Measurements from ENCODE around the gene SORT1. TPM values are rescaled to one million over a fixed set of nuclear protein-coding genes. Genes with fewer than 3 reads are reported as not detected.
"Not testable (repeated sequence)": the region's sequence is repeated elsewhere in the genome, so short reads cannot be mapped to it uniquely, and the experiment has no call there.

Gene SORT1
- total and polyA plus RNA-seq, 3 experiments from 2014 or later = 0.16 to 3.9 (median 3.0) TPM

DNA sequence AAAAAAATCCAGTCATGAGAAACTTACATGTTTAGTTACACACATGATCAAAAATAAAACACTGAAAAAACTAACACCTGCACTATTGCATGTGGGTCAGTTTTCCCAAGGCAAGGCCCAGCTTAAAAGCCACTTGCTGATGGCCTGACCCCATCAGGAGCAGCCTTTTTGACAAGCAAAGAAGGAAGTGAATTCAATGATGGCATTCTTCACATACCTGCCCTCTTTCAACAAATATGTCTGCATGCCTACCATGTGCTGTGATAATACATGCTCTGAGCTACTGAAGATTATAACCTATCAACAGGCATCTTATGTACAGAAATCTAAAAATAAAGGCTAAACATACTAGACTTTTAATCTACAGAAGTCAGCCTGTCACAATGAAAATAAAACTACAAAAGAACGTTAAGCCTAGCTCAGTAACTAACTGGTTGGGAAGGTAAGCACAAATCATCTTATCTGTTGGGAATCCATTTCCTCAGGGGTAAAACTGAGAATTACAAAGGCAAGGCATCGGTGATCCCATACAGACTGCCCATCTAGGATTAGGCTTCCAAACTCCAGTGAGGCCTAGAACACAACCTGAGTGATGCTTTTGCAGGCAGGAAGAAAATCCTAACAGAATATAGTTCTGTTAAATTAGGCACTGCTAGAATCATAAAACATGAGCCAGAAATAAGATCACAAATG, 14.5 kb downstream of the SORT1 start:
- POLR2A ChIA-PET = no interaction called here
- H3K27ac ChIP-seq (ENCODE audit: low read depth, low read length) = peak overlapping the region; percentile 32
- H3K27me3 Mint-ChIP-seq = peaks cover 3 to 4% of the 10 kb centered on the region in 2 donors
- H3K4me3 ChIP-seq (ENCODE audit: low read length) = no peak overlapping the region
- H3K9me3 ChIP-seq (ENCODE audit: low read length) = no peaks in the 10 kb centered on the region
- no peaks in the 10 kb centered on the region for H3K9me3 Mint-ChIP-seq
- H3K27me3 ChIP-seq (ENCODE audit: insufficient read depth, low read length, poor library complexity, severe bottlenecking) = no peaks in the 10 kb centered on the region
- H3K4me1 ChIP-seq (ENCODE audit: insufficient read depth, low read length) = no peaks in the 10 kb centered on the region
- no peaks in the 10 kb centered on the region for H3K36me3 ChIP-seq (ENCODE audit: insufficient read depth, low read length)
- DNase-seq = no peak
- H3K4me3 Mint-ChIP-seq = no peak overlapping the region
- H3K27ac Mint-ChIP-seq = no peak overlapping the region
- H3K4me1 Mint-ChIP-seq = no peaks in the 10 kb centered on the region
- CTCF ChIA-PET = no interaction called here
- H3K36me3 Mint-ChIP-seq = no peaks in the 10 kb centered on the region

GRCh38 chr1:109381573-109381972, 16.1 kb downstream of the SORT1 start:
- no peaks in the 10 kb centered on the region for H3K36me3 Mint-ChIP-seq
- no peaks in the 10 kb centered on the region for H3K9me3 ChIP-seq (ENCODE audit: low read length)
- no peaks in the 10 kb centered on the region for H3K36me3 ChIP-seq (ENCODE audit: insufficient read depth, low read length)
- no peak overlapping the region for H3K27ac Mint-ChIP-seq
- H3K27ac ChIP-seq (ENCODE audit: low read depth, low read length) = no peak overlapping the region
- no peak for DNase-seq
- POLR2A ChIA-PET = no interaction called here
- H3K4me3 ChIP-seq (ENCODE audit: low read length) = no peak overlapping the region
- no peaks in the 10 kb centered on the region for H3K9me3 Mint-ChIP-seq
- no peaks in the 10 kb centered on the region for H3K4me1 ChIP-seq (ENCODE audit: insufficient read depth, low read length)
- CTCF ChIA-PET = no interaction called here
- no peaks in the 10 kb centered on the region for H3K27me3 ChIP-seq (ENCODE audit: insufficient read depth, low read length, poor library complexity, severe bottlenecking)
- H3K4me3 Mint-ChIP-seq = no peak overlapping the region
- no peaks in the 10 kb centered on the region for H3K27me3 Mint-ChIP-seq
- no peaks in the 10 kb centered on the region for H3K4me1 Mint-ChIP-seq

- Histone ChIP-seq H3K4me1 (ENCODE audit: insufficient read depth, low read length) (no peaks in the 10 kb centered on the region), H3K27ac (ENCODE audit: low read depth, low read length) (no peak overlapping the region), H3K27me3 (ENCODE audit: insufficient read depth, low read length, poor library complexity, severe bottlenecking) (no peaks in the 10 kb centered on the region), H3K36me3 (ENCODE audit: insufficient read depth, low read length) (no peaks in the 10 kb centered on the region), H3K9me3 (ENCODE audit: low read length) (no peaks in the 10 kb centered on the region), H3K4me3 (ENCODE audit: low read length) (no peak overlapping the region)
- Mint-ChIP-seq H3K4me3 (no peak overlapping the region), H3K27me3 (no peaks in the 10 kb centered on the region), H3K4me1 (no peaks in the 10 kb centered on the region), H3K36me3 (no peaks in the 10 kb centered on the region), H3K9me3 (no peaks in the 10 kb centered on the region), H3K27ac (no peak overlapping the region)
- ChIA-PET POLR2A (no interaction called here), CTCF (interaction anchor here (0.8 to 1.9 kb wide), 2 partner anchors 18 to 117 kb away, joined by 3 read pairs; no protein-coding TSS in a partner anchor)
- no peak for DNase-seq
These were observed 17.8 kb downstream of the SORT1 start for GRCh38 chr1:109379907-109380306.

DNA sequence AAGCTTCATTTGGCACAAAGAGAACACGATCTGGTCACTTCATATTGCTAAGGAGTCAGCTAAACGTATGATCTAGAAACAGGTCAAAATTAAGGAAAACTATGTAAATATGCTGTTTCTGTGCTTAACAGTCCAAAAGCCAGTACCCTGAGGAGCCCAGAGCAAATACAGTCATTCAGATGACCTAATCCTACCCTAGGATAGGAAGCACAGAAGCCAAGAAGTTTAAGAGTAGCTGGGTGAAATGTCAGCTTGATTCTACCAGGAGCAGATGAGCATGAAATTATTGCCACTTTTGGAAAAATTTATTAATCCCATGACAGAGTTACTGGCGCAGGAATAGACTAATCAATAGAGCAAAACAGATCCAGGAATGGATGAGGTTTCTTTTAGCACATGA, 18.3 kb downstream of the SORT1 start:
- POLR2A ChIA-PET = no interaction called here
- Mint-ChIP-seq H3K4me1 (no peaks in the 10 kb centered on the region), H3K27me3 (no peaks in the 10 kb centered on the region), H3K36me3 (no peaks in the 10 kb centered on the region), H3K4me3 (no peak overlapping the region), H3K27ac (no peak overlapping the region), H3K9me3 (no peaks in the 10 kb centered on the region)
- CTCF ChIA-PET = interaction anchor here (0.6 to 1.9 kb wide), 3 partner anchors 13 to 117 kb away, joined by 3 read pairs; no protein-coding TSS in a partner anchor
- H3K4me3 ChIP-seq (ENCODE audit: low read length) = no peak overlapping the region
- no peaks in the 10 kb centered on the region for H3K9me3 ChIP-seq (ENCODE audit: low read length)
- H3K27me3 ChIP-seq (ENCODE audit: insufficient read depth, low read length, poor library complexity, severe bottlenecking) = no peaks in the 10 kb centered on the region
- no peak overlapping the region for H3K27ac ChIP-seq (ENCODE audit: low read depth, low read length)
- H3K36me3 ChIP-seq (ENCODE audit: insufficient read depth, low read length) = no peaks in the 10 kb centered on the region
- H3K4me1 ChIP-seq (ENCODE audit: insufficient read depth, low read length) = no peaks in the 10 kb centered on the region
- DNase-seq = no peak

GRCh38 chr1:109377698-109378097, 20.0 kb downstream of the SORT1 start:
- Histone ChIP-seq H3K27ac (ENCODE audit: low read depth, low read length) (no peak overlapping the region), H3K4me1 (ENCODE audit: insufficient read depth, low read length) (no peaks in the 10 kb centered on the region), H3K9me3 (ENCODE audit: low read length) (no peaks in the 10 kb centered on the region), H3K27me3 (ENCODE audit: insufficient read depth, low read length, poor library complexity, severe bottlenecking) (no peaks in the 10 kb centered on the region), H3K36me3 (ENCODE audit: insufficient read depth, low read length) (no peaks in the 10 kb centered on the region), H3K4me3 (ENCODE audit: low read length) (no peak overlapping the region)
- ChIA-PET POLR2A (no interaction called here), CTCF (interaction anchor here (1.1 kb wide), 1 partner anchor 100 kb away, joined by 3 read pairs; no protein-coding TSS in a partner anchor)
- no peak for DNase-seq
- H3K4me1 Mint-ChIP-seq = no peaks in the 10 kb centered on the region
- H3K4me3 Mint-ChIP-seq = no peak overlapping the region
- H3K9me3 Mint-ChIP-seq = no peaks in the 10 kb centered on the region
- H3K27ac Mint-ChIP-seq = no peak overlapping the region
- peaks cover 2 to 5% of the 10 kb centered on the region in 2 donors for H3K27me3 Mint-ChIP-seq
- no peaks in the 10 kb centered on the region for H3K36me3 Mint-ChIP-seq

- H3K4me1 Mint-ChIP-seq = peaks cover 3 to 12% (median 6%) of the 10 kb centered on the region in 3 donors
- DNase-seq = not testable (repeated sequence)
These were observed 24.0 kb downstream of the SORT1 start for GRCh38 chr1:109373696-109374095.

GRCh38 chr1:109373126-109373525, 24.6 kb downstream of the SORT1 start:
- peak overlapping the region; percentile 33 for H3K27ac ChIP-seq (ENCODE audit: low read depth, low read length)
- H3K36me3 Mint-ChIP-seq = no peaks in the 10 kb centered on the region
- ChIA-PET POLR2A (interaction anchor here (0.7 kb wide), 1 partner anchor 12 kb away, joined by 3 read pairs; no protein-coding TSS in a partner anchor), CTCF (no interaction called here)
- no peaks in the 10 kb centered on the region for H3K9me3 Mint-ChIP-seq
- DNase-seq = no peak
- no peak overlapping the region for H3K4me3 ChIP-seq (ENCODE audit: low read length)
- H3K27ac Mint-ChIP-seq = no peak overlapping the region
- H3K27me3 Mint-ChIP-seq = peaks cover 16 to 34% of the 10 kb centered on the region in 2 donors
- no peak overlapping the region for H3K4me3 Mint-ChIP-seq
- H3K9me3 ChIP-seq (ENCODE audit: low read length) = no peaks in the 10 kb centered on the region
- H3K4me1 ChIP-seq (ENCODE audit: insufficient read depth, low read length) = no peaks in the 10 kb centered on the region
- peaks cover 3 to 12% (median 6%) of the 10 kb centered on the region in 3 donors for H3K4me1 Mint-ChIP-seq
- H3K27me3 ChIP-seq (ENCODE audit: insufficient read depth, low read length, poor library complexity, severe bottlenecking) = no peaks in the 10 kb centered on the region
- H3K36me3 ChIP-seq (ENCODE audit: insufficient read depth, low read length) = no peaks in the 10 kb centered on the region

More at GRCh38 chr1:109373696-109374095, 24.0 kb downstream of the SORT1 start:
- H3K27ac Mint-ChIP-seq; POLR2A ChIA-PET; H3K9me3 Mint-ChIP-seq; H3K4me1 ChIP-seq (ENCODE audit: insufficient read depth, low read length); H3K4me3 Mint-ChIP-seq; H3K9me3 ChIP-seq (ENCODE audit: low read length); H3K4me3 ChIP-seq (ENCODE audit: low read length); H3K36me3 ChIP-seq (ENCODE audit: insufficient read depth, low read length); H3K36me3 Mint-ChIP-seq; H3K27me3 ChIP-seq (ENCODE audit: insufficient read depth, low read length, poor library complexity, severe bottlenecking); CTCF ChIA-PET: not testable (repeated sequence)
- H3K27me3 Mint-ChIP-seq = peaks cover 11 to 30% of the 10 kb centered on the region in 2 donors
- peak overlapping the region; percentile 33 for H3K27ac ChIP-seq (ENCODE audit: low read depth, low read length)

- H3K27me3 Mint-ChIP-seq = peaks cover 16 to 40% of the 10 kb centered on the region in 2 donors
- no peaks in the 10 kb centered on the region for H3K9me3 ChIP-seq (ENCODE audit: low read length)
- no peak overlapping the region for H3K27ac Mint-ChIP-seq
- H3K27me3 ChIP-seq (ENCODE audit: insufficient read depth, low read length, poor library complexity, severe bottlenecking) = no peaks in the 10 kb centered on the region
- H3K4me3 Mint-ChIP-seq = no peak overlapping the region
- ChIA-PET CTCF (no interaction called here), POLR2A (interaction anchor here (0.7 kb wide), 1 partner anchor 11 kb away, joined by 3 read pairs; no protein-coding TSS in a partner anchor)
- H3K4me1 Mint-ChIP-seq = peaks cover 3 to 12% (median 6%) of the 10 kb centered on the region in 3 donors
- H3K9me3 Mint-ChIP-seq = no peaks in the 10 kb centered on the region
- H3K27ac ChIP-seq (ENCODE audit: low read depth, low read length) = no peak overlapping the region
- no peaks in the 10 kb centered on the region for H3K36me3 Mint-ChIP-seq
- H3K36me3 ChIP-seq (ENCODE audit: insufficient read depth, low read length) = no peaks in the 10 kb centered on the region
- H3K4me1 ChIP-seq (ENCODE audit: insufficient read depth, low read length) = no peaks in the 10 kb centered on the region
- DNase-seq = no peak
- no peak overlapping the region for H3K4me3 ChIP-seq (ENCODE audit: low read length)
These were observed 25.4 kb downstream of the SORT1 start for GRCh38 chr1:109372281-109372680.

Data from CD8-positive, alpha-beta memory T cell (primary cell).